KBM-7 (cell line): Measurements from ENCODE around the gene ZSCAN22.
"Not testable (repeated sequence)": the region's sequence is repeated elsewhere in the genome, so short reads cannot be mapped to it uniquely, and the experiment has no call there.

ENCODE experiments used
- DNase-seq: peaks from one replicate; pipeline ENCODE4 v3.0.0-alpha.2; 2015
- in situ Hi-C: fragments of 300-500 bp; cut with MboI; formaldehyde crosslinking; loops from 2 replicates; pipeline ENCODE4 v1.14.3; 2020; ENCODE audit warnings: low sequenced_read_pairs, low pct_unique_long_range_greater_than_20kb, mixed read lengths

The ZSCAN22 gene

GRCh38 chr19:58315580-58315979 is 11.2 kb upstream of the ZSCAN22 start:
- DNase-seq, result no peak
- in situ Hi-C loops, result no loop called here

GRCh38 chr19:58317476-58318072 is 9.2 kb upstream of the ZSCAN22 start:
- peak; percentile 39 for DNase-seq
- in situ Hi-C loops, result no loop called here

DNA sequence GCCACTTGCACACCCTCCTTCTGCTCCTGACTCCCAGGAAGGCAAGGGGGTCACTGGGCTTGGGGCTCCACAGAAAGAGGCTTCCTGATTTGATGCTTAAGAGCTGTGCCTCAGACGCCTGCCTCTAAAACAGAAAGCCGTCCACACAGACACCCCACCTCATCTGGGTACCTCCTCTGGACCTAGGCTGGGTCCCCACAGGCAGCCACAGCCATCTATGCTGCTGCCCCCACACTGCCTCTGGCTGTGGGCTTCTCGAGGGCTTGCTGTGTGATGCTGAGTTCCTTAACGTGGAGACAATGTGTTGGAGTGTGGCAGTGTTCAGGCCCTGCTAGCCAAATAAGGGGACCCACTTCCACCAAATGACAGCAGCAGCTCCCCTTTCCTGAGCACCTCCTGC is 8.5 kb upstream of the ZSCAN22 start:
- no peak for DNase-seq
- in situ Hi-C loops, result no loop called here

DNA sequence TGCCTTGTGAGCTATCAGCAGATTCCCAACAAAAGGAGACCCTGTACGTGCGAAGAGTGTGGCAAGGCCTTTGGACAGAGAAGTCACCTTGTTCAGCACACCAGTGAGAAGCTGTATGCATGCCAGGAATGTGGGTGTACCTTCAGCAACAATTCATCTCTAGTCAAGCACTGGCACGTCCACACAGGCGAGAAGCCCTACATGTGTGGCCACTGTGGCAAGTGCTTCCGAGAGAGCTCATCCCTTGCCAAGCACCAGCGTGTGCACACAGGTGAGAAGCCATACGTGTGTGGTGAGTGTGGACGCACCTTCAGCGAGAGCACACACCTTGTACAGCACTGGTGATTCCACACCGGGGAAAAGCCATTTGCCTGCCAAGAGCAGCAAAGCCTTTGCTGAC is 7.6 kb upstream of the ZSCAN22 start:
- in situ Hi-C loops, result no loop called here

DNA sequence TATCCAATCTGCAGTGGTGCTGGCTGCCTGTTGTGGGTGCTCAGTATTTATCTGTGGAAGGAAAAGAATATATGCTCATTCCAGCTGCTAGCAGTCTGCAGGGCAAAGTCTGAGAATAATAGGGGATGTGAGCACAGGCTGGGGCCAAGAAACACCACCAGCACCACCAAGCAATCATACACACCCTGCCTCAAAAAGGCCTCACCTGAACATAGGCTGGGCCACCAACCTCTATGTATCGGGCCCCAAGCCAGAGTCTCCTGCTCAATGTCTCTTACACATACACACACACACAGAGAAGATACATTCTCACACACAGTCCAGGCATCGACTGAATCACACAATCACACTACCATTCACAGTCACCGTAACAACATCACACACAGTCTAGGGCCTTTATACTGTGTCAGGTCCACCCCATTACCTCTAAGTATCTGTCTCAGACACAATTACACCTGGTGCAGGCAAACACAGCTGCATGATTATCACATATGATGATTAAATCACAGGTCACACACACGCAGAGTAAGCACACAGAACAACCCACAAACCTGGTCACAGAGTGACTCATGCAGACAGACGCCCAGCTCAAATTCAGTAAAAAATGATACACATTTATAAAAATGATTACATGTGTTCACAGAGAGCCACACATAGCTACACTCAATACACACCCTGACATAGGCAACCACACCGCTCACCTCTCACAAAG is 1.3 kb upstream of the ZSCAN22 start:
- DNase-seq, result no peak
- in situ Hi-C loops, result no loop called here

More for the DNA sequence above, 7.6 kb upstream of the ZSCAN22 start:
- DNase-seq, result no peak

DNA sequence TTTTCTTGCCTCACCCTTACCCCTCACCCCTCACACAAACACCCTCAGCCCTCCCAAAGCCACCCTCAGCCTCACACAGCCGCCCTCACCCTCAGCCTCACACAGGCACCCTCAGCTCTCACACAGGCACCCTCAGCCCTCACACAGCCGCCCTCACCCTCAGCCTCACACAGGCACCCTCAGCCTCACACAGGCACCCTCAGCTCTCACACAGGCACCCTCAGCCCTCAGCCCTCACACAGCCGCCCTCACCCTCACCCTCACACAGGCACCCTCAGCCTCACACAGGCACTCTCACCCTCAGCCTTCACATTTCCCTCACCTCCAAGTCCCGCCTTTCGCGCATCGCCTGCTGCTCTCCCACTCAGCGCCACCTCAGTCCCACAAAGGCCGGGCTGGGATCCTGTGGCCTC is 287 bp upstream of the ZSCAN22 start:
- no peak for DNase-seq
- in situ Hi-C loops, result no loop called here

DNA sequence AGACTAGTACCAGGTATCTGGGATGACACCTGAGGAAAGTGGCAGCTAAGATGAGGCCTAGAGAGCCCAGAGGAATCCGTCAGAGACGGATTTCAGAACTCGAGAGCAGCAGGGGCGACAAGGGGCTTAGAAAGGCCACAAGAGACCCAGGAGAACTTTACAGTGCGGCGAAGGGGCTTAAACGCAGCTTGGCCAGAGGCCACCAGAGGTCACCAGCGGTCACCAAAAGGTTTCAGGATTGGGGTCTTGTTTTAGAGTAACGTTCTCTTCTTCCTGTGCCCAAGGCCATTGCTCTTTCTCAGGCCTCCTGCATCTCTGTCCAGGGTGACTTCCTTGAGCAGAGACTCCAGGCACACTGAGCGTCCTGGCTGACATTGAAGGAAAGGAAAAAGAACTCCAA is 2.2 kb downstream of the ZSCAN22 start:
- peak; percentile 55 for DNase-seq
- in situ Hi-C loops, result no loop called here

DNA sequence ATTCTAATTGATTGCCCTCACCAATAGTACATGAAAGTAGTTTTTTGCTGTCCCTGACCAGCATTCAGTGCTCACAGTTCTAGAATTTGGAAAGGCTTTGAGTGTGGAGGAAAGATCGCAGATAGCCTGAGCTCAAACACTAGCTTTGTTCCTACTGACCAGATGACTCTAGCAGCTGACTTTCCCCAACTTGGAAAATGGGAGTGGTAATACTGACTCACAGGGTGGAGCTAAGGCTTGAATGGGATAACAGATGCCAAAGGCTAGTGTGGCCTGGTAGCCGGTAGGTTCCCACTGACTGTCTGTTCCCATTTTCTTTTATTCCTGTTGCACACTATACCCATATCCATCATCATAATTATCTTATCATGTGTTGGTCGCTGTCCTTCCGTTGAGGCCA is 3.7 kb downstream of the ZSCAN22 start:
- in situ Hi-C loops, result no loop called here
- no peak for DNase-seq

DNA sequence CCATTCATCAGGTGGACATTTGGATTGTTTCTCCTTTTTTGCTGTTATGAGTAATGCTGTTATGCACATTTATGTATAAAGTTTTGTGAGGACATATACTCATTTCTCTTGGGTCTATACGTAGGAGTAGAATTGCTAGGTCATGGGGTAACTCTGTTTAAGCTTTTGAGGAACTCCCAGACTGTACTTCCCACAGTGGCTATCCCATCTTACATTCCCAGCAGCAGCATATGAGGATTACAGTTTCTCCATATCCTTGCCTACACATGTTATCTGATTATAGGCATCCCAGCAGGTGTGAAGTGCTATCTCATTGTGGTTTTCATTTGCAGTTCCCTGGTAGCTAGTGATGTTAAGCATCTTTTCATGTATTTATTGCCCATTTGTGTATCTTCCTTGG is 5.9 kb downstream of the ZSCAN22 start:
- in situ Hi-C loops, result no loop called here

GRCh38 chr19:58334691-58335249 is 8.0 kb downstream of the ZSCAN22 start:
- DNase-seq, result no peak
- in situ Hi-C loops, result no loop called here

More for the DNA sequence above, 5.9 kb downstream of the ZSCAN22 start:
- DNase-seq, result no peak

GRCh38 chr19:58335630-58336029 is 8.8 kb downstream of the ZSCAN22 start:
- in situ Hi-C loops, result no loop called here
- DNase-seq, result no peak

DNA sequence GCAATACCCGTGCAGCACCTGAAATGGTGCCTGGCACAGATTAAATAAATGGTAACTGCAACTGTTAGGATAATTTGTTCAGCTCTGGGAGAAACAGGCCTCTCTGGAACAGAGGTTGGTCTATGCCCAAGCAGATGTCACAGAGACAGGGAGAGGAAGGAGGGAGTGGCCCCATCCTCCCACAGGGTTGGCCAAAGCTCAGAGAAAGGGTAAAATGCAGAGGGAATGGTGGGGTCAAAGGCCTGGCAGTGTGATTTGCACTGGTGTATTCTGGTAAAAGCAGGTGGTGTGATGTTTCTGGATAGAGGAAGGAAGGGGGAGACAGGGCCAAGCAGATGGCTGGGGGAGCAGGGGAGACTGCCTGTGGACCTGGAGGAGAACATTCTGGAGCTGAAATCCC is 9.4 kb downstream of the ZSCAN22 start:
- in situ Hi-C loops, result no loop called here
- DNase-seq, result no peak

- DNase-seq, result no peak
- in situ Hi-C loops, result no loop called here
Measured at GRCh38 chr19:58336820-58337219, 10.0 kb downstream of the ZSCAN22 start.

GRCh38 chr19:58338336-58338735 is 11.5 kb downstream of the ZSCAN22 start:
- DNase-seq, result no peak
- in situ Hi-C loops, result no loop called here

GRCh38 chr19:58338825-58339558 is 12.2 kb downstream of the ZSCAN22 start:
- no peak for DNase-seq
- in situ Hi-C loops, result no loop called here

DNA sequence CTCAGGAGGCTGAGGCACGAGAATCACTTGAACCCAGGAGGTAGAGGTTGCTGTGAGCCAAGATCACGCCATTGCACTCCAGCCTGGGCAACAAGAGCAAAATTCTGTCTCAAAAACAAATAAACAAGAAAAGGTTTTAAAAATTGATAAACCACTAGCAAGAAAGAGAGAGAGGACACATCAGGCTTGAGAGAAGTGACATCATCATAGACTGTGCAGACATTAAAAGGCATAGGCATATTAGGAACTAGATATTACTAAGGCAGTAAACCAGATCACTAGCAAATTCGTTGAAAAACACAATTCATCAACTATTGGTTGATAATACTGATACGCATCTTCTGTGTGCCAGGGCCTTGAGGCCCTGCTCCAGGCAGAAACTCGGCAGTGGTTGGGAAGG is 18.8 kb downstream of the ZSCAN22 start:
- DNase-seq, result no peak
- in situ Hi-C loops, result no loop called here

DNA sequence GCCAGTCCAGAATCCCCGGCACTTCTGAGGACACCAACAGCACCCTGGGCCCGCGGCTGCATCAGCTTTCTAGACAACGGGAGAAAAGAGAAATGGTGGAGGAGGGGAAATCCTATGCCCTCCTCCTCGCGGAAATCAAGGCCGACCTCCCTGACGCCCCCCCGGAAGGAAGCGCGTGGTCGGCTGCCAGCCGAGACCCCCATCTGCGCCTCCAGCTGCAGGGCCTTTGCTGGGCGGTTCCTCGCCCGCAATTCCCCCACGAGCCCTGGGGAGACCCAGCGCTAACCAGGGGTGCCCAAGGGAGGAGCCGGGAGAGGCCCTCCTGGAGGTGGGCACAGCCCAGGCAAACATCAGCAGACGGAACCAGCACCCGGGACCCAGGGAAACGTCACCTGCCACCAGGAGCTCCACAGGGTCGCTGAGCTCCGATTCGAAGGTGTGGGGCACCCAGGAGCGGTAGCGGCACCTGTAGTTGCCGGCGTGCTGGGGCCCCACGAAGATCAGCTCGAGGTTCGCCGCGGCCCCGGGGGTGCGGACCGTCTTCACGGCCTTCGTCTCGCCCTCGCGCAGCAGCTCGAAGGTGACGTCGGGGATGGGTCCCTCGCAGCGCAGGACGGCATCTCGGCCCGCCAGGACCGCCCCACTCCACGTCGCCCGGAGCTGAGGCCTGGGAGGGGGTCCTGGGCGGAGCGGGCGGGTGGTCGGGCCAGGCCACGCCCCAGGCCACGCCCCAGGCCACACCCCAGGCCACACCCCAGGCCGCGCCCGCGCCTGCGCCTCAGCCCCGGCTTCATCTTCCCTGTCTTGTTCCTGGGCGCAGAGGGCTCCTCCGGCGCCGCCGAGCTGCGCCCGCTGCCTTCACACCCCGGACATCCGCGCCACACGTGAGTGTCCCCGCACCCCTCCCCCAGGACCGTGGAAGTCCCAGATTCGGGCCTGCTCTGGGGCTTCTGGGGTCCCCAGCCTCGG is 20.5 kb downstream of the ZSCAN22 start:
- in situ Hi-C loops, result no loop called here
- DNase-seq, result peak; percentile 43

GRCh38 chr19:58348080-58348479 is 21.3 kb downstream of the ZSCAN22 start:
- in situ Hi-C loops, DNase-seq: not testable (repeated sequence)

DNA sequence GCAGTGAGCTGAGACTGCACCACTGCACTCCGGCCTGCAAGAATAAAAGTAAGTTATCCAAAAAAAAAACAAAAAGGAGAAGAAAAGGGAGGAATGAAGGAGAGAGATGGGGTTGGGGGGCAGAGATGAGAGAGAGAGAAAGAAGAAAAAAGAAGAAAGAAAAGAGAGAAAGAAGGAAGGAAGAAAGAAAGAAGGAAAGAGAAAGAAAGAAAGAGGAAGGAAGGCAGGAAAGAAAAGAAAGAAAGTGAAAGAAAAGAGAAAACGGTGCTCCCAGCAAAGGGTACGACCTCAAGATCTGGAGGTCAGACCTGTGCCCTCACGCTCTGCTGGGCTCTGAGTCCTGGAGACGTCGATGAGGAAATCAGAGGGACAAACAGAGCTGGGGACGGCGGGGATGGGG is 22.8 kb downstream of the ZSCAN22 start:
- in situ Hi-C loops, result no loop called here
- DNase-seq, result no peak
